DMS79 treated with DMSO at 0.1 percent for 48 hours (cell line): ENCODE data around the gene ACAD11.

ENCODE experiments used
- DNase-seq: peaks from one replicate; lab custom pipeline; 2025; lab: John Stamatoyannopoulos, UW

Gene ACAD11

GRCh38 chr3:132550579-132551305 lies 108.9 kb downstream of the ACAD11 start:
- DNase-seq = no peak

- no peak for DNase-seq
Observed at GRCh38 chr3:132549890-132550578, 109.6 kb downstream of the ACAD11 start.

- no peak for DNase-seq
Observed at GRCh38 chr3:132549169-132549568, 110.4 kb downstream of the ACAD11 start.

- DNase-seq = no peak
Observed at GRCh38 chr3:132545471-132545870, 114.1 kb downstream of the ACAD11 start.

- DNase-seq = no peak
Observed at GRCh38 chr3:132544130-132544529, 115.5 kb downstream of the ACAD11 start.

GRCh38 chr3:132543011-132543739 lies 116.4 kb downstream of the ACAD11 start:
- no peak for DNase-seq

GRCh38 chr3:132542577-132542976 lies 117.0 kb downstream of the ACAD11 start:
- DNase-seq = no peak

GRCh38 chr3:132539681-132540080 lies 119.9 kb downstream of the ACAD11 start:
- DNase-seq = no peak

- DNase-seq = no peak
Observed at GRCh38 chr3:132538072-132538471, 121.5 kb downstream of the ACAD11 start.

GRCh38 chr3:132537297-132537696 lies 122.3 kb downstream of the ACAD11 start:
- DNase-seq = no peak

- DNase-seq = no peak
Observed at GRCh38 chr3:132536442-132537153, 123.0 kb downstream of the ACAD11 start.

- DNase-seq = peak; percentile 56
Observed at GRCh38 chr3:132535575-132536441, 123.8 kb downstream of the ACAD11 start.

GRCh38 chr3:132530624-132531023 lies 129.0 kb downstream of the ACAD11 start:
- DNase-seq = no peak

GRCh38 chr3:132522353-132522752 lies 137.3 kb downstream of the ACAD11 start:
- no peak for DNase-seq

GRCh38 chr3:132521901-132522300 lies 137.7 kb downstream of the ACAD11 start:
- no peak for DNase-seq

- no peak for DNase-seq
Observed at GRCh38 chr3:132519914-132520313, 139.7 kb downstream of the ACAD11 start.

GRCh38 chr3:132517311-132517710 lies 142.3 kb downstream of the ACAD11 start:
- no peak for DNase-seq

- peak; percentile 26 for DNase-seq
Observed at GRCh38 chr3:132513057-132513456, 146.6 kb downstream of the ACAD11 start.

- no peak for DNase-seq
Observed at GRCh38 chr3:132509506-132509905, 150.1 kb downstream of the ACAD11 start.

GRCh38 chr3:132509096-132509495 lies 150.5 kb downstream of the ACAD11 start:
- DNase-seq = no peak
